ENCODE measurements around the gene CLSTN1.

DNA sequence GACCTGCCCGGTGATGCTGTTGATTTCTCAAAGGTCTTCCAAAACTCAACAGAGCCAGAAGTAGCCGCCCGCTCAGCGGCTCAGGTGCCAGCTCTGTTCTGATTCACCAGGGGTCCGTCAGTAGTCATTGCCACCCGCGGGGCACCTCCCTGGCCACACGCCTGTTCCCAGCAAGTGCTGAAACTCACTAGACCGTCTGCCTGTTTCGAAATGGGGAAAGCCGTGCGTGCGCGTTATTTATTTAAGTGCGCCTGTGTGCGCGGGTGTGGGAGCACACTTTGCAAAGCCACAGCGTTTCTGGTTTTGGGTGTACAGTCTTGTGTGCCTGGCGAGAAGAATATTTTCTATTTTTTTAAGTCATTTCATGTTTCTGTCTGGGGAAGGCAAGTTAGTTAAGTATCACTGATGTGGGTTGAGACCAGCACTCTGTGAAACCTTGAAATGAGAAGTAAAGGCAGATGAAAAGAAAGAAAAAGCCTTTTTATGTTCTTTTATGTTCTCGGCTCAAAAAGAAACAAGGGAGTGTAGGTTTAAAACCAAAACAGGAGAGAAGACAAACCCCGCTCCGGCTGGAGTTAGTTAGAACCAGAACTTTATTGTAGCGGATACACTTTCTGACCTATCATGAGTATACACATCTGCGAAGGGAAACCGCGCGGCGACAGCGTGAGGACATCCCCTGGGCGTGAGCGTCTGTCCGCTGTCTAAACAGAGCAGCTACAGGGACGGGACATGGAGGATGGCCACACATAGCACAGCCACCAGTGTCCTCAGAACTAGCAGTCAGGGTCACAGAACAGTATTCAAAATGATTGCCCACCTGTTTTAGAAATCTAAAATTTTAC lies 95.1 kb downstream of the CLSTN1 start:
- TF ChIP-seq, protein P1, sequence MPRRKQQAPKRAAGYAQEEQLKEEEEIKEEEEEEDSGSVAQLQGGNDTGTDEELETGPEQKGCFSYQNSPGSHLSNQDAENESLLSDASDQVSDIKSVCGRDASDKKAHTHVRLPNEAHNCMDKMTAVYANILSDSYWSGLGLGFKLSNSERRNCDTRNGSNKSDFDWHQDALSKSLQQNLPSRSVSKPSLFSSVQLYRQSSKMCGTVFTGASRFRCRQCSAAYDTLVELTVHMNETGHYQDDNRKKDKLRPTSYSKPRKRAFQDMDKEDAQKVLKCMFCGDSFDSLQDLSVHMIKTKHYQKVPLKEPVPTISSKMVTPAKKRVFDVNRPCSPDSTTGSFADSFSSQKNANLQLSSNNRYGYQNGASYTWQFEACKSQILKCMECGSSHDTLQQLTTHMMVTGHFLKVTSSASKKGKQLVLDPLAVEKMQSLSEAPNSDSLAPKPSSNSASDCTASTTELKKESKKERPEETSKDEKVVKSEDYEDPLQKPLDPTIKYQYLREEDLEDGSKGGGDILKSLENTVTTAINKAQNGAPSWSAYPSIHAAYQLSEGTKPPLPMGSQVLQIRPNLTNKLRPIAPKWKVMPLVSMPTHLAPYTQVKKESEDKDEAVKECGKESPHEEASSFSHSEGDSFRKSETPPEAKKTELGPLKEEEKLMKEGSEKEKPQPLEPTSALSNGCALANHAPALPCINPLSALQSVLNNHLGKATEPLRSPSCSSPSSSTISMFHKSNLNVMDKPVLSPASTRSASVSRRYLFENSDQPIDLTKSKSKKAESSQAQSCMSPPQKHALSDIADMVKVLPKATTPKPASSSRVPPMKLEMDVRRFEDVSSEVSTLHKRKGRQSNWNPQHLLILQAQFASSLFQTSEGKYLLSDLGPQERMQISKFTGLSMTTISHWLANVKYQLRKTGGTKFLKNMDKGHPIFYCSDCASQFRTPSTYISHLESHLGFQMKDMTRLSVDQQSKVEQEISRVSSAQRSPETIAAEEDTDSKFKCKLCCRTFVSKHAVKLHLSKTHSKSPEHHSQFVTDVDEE (CRISPR knock-in tag; IDR thresholded peaks at IDR 0.05): no peak
- TF ChIP-seq ZC3H10 (CRISPR knock-in tag; IDR thresholded peaks at IDR 0.05): no peak
- TF ChIP-seq, protein P2, sequence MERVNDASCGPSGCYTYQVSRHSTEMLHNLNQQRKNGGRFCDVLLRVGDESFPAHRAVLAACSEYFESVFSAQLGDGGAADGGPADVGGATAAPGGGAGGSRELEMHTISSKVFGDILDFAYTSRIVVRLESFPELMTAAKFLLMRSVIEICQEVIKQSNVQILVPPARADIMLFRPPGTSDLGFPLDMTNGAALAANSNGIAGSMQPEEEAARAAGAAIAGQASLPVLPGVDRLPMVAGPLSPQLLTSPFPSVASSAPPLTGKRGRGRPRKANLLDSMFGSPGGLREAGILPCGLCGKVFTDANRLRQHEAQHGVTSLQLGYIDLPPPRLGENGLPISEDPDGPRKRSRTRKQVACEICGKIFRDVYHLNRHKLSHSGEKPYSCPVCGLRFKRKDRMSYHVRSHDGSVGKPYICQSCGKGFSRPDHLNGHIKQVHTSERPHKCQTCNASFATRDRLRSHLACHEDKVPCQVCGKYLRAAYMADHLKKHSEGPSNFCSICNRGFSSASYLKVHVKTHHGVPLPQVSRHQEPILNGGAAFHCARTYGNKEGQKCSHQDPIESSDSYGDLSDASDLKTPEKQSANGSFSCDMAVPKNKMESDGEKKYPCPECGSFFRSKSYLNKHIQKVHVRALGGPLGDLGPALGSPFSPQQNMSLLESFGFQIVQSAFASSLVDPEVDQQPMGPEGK (CRISPR knock-in tag; IDR thresholded peaks at IDR 0.05; ENCODE audit: borderline replicate concordance): no peak
- no peak for TF ChIP-seq SNAI2 (CRISPR knock-in tag; IDR thresholded peaks at IDR 0.05)
- TF ChIP-seq OSR1 (CRISPR knock-in tag; IDR thresholded peaks at IDR 0.05): no peak
- no peak for TF ChIP-seq ZNF565 (CRISPR knock-in tag; conservative IDR thresholded peaks at IDR 0.05; ENCODE audit: low read depth)
- TF ChIP-seq, protein P3, sequence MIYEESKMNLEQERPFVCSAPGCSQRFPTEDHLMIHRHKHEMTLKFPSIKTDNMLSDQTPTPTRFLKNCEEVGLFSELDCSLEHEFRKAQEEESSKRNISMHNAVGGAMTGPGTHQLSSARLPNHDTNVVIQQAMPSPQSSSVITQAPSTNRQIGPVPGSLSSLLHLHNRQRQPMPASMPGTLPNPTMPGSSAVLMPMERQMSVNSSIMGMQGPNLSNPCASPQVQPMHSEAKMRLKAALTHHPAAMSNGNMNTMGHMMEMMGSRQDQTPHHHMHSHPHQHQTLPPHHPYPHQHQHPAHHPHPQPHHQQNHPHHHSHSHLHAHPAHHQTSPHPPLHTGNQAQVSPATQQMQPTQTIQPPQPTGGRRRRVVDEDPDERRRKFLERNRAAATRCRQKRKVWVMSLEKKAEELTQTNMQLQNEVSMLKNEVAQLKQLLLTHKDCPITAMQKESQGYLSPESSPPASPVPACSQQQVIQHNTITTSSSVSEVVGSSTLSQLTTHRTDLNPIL (CRISPR knock-in tag; IDR thresholded peaks at IDR 0.05; ENCODE audit: low read depth): no peak
- no peak for TF ChIP-seq ESRRG (CRISPR knock-in tag; IDR thresholded peaks at IDR 0.05)
- TF ChIP-seq GLIS3 (CRISPR knock-in tag; IDR thresholded peaks at IDR 0.05): no peak
- TF ChIP-seq, protein P4, sequence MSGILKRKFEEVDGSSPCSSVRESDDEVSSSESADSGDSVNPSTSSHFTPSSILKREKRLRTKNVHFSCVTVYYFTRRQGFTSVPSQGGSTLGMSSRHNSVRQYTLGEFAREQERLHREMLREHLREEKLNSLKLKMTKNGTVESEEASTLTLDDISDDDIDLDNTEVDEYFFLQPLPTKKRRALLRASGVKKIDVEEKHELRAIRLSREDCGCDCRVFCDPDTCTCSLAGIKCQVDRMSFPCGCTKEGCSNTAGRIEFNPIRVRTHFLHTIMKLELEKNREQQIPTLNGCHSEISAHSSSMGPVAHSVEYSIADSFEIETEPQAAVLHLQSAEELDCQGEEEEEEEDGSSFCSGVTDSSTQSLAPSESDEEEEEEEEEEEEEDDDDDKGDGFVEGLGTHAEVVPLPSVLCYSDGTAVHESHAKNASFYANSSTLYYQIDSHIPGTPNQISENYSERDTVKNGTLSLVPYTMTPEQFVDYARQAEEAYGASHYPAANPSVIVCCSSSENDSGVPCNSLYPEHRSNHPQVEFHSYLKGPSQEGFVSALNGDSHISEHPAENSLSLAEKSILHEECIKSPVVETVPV (CRISPR knock-in tag; IDR thresholded peaks at IDR 0.05): no peak
